Activated CD4-positive, CD25-positive, alpha-beta regulatory T cell treated with anti-CD3 and anti-CD28 coated beads, Interleukin-2, amount 50 U/mL, for 72 hours (primary cell): ENCODE results near the gene MFAP1.

ENCODE experiments used
- DNase-seq: peaks from one replicate; pipeline ENCODE4 v3.0.0; 2021

Gene MFAP1

GRCh38 chr15:43775411-43775965 is 49.0 kb downstream of the MFAP1 start:
- no peak for DNase-seq

GRCh38 chr15:43774062-43774461 is 50.4 kb downstream of the MFAP1 start:
- no peak for DNase-seq

- DNase-seq, result no peak
Measured at GRCh38 chr15:43772624-43773023, 51.9 kb downstream of the MFAP1 start.

- DNase-seq, result no peak
Measured at GRCh38 chr15:43771816-43772215, 52.7 kb downstream of the MFAP1 start.

- peak; percentile 57 for DNase-seq
Measured at GRCh38 chr15:43769584-43770228, 54.8 kb downstream of the MFAP1 start.

- no peak for DNase-seq
Measured at GRCh38 chr15:43763819-43764446, 60.6 kb downstream of the MFAP1 start.

- no peak for DNase-seq
Measured at GRCh38 chr15:43762824-43763223, 61.7 kb downstream of the MFAP1 start.
